HFFc6 (cell line): Measurements from ENCODE around the gene MBD3L4. TPM values are rescaled to one million over a fixed set of nuclear protein-coding genes. Genes with fewer than 3 reads are reported as not detected.

ENCODE experiments used
- DNase-seq: peaks from one replicate; pipeline ENCODE4 v3.0.0-alpha.2; 2018
- H3K27ac Mint-ChIP-seq: 2 replicates; pipeline ENCODE4 v1.8.0; 2020; ENCODE audit warnings: mild to moderate bottlenecking, mixed read lengths
- H3K27me3 Mint-ChIP-seq: 2 replicates; pipeline ENCODE4 v1.8.0; 2021; ENCODE audit warnings: mild to moderate bottlenecking, moderate library complexity, mixed read lengths; ENCODE audit not compliant: insufficient read depth
- H3K36me3 Mint-ChIP-seq: 2 replicates; pipeline ENCODE4 v1.8.0; 2021; ENCODE audit warnings: low read depth, mixed read lengths
- H3K4me1 Mint-ChIP-seq: 2 replicates; pipeline ENCODE4 v1.8.0; 2020; ENCODE audit warnings: low read depth, mixed read lengths
- H3K4me3 Mint-ChIP-seq: 2 replicates; pipeline ENCODE4 v1.8.0; 2020; ENCODE audit warnings: mild to moderate bottlenecking, moderate library complexity, mixed read lengths
- H3K9me3 Mint-ChIP-seq: 2 replicates; pipeline ENCODE4 v1.8.0; 2020; ENCODE audit warnings: mild to moderate bottlenecking, mixed read lengths
- total RNA-seq, 6 experiments: library from RNA; stranded (reverse); fragmentation: NEBNext Ultra II Directional; extraction: Animal tissue kit (Norgen Biotek cat#: 25700); gene quantifications; 2 replicates in 1 of 6; 3 replicates in 5 of 6; pipeline ENCODE4 v1.2.3, GENCODE V29; 2021
- TF ChIP-seq, protein P1 (sequence below): fragments of 200-600 bp; sonication (generic); IDR thresholded peaks from 2 replicates; pipeline ENCODE4 v1.5.0; 2021; ENCODE audit warnings: antibody characterized with exemption, mild to moderate bottlenecking

MBD3L4 gene
- total RNA-seq, 6 experiments from 2014 or later = not detected

DNA sequence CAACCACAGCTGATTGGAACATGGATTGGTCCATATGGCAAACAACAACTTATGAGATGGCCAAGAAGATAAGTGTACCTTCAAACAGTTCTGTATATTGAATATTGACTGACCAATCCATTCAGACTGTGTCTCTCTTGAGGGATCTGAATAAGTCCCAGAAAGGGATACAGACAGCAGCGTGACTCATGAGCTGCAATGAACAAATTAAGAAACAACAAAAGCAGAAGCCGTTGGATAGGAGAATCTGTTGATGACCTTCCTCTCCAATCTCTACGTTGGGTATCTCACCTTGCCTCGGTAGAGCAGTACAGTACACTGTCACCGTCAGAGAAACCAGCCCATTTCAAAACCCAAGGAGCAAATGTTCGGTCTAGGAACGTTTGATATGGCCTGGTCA, 40.0 kb downstream of the MBD3L4 start:
- Mint-ChIP-seq H3K36me3 (peaks cover 5% of the 10 kb centered on the region; the same call in 1 of the 2 replicates), H3K4me3 (no peak overlapping the region), H3K4me1 (no peaks in the 10 kb centered on the region), H3K9me3 (peaks cover 32% of the 10 kb centered on the region), H3K27ac (no peak overlapping the region), H3K27me3 (peaks cover 3% of the 10 kb centered on the region; the same call in 1 of the 2 replicates)
- DNase-seq = no peak
- TF ChIP-seq, protein P1, sequence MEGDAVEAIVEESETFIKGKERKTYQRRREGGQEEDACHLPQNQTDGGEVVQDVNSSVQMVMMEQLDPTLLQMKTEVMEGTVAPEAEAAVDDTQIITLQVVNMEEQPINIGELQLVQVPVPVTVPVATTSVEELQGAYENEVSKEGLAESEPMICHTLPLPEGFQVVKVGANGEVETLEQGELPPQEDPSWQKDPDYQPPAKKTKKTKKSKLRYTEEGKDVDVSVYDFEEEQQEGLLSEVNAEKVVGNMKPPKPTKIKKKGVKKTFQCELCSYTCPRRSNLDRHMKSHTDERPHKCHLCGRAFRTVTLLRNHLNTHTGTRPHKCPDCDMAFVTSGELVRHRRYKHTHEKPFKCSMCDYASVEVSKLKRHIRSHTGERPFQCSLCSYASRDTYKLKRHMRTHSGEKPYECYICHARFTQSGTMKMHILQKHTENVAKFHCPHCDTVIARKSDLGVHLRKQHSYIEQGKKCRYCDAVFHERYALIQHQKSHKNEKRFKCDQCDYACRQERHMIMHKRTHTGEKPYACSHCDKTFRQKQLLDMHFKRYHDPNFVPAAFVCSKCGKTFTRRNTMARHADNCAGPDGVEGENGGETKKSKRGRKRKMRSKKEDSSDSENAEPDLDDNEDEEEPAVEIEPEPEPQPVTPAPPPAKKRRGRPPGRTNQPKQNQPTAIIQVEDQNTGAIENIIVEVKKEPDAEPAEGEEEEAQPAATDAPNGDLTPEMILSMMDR = no peak

DNA sequence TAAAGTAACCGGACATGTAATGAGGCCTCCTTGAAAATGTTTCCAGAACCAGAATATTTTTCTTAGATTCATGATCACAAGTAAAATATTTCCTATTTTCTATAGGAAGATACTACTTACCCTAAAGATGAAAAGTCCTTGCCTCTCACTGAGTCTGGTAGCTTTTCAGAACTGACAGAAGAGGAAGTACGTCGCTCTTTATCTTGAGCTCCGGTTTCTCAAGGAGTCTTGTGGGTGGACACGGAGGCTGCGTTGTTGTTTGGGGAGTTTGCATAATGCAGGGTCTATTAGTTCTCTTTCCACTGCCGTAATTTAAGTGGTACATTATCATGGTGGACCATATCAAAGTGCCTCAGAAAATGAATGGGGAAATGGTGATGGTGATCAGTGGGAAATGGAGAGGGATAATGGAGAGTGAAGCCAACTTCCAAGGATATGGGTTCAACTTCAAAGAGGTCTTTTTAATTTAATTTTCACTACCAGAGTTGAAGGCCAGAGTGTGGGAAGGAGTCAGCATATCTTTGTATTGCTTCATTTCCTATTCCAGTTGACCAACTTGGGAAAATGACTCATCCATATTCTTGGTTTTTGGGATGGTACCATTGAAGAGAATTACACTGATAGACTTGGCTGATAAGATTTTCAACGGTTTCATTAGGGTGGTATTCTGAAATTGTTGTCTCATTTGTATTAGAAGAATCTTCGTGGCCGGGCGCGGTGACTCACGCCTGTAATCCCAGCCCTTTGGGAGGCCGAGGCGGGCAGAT, 42.1 kb downstream of the MBD3L4 start:
- TF ChIP-seq, protein P1 = no peak
- peaks cover 36% of the 10 kb centered on the region for H3K9me3 Mint-ChIP-seq
- H3K27ac Mint-ChIP-seq = no peak overlapping the region
- no peaks in the 10 kb centered on the region for H3K4me1 Mint-ChIP-seq
- no peak overlapping the region for H3K4me3 Mint-ChIP-seq
- peaks cover 3% of the 10 kb centered on the region; the same call in 1 of the 2 replicates for H3K27me3 Mint-ChIP-seq
- DNase-seq = no peak
- peaks cover 6% of the 10 kb centered on the region; the same call in 1 of the 2 replicates for H3K36me3 Mint-ChIP-seq

DNA sequence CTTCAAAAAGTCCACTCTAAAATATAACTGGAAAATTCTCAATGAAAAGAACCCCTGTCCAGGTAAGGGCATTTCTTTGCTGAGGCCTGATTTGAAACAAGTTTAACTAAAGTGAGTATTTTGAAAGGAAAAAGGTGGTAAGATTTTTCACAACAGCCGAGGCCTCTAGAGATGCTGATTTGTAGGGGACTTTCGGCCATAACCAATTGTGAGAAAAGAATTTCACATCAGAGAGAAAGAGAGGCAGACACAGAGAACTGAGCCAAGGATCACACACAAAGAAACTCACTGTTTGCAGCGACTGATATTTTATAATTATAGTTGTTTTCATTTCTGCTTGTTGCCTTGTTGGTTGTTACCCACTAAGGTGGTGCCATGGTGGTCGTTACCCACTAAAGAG, 43.2 kb downstream of the MBD3L4 start:
- H3K4me3 Mint-ChIP-seq = no peak overlapping the region
- H3K36me3 Mint-ChIP-seq = peaks cover 6% of the 10 kb centered on the region; the same call in 1 of the 2 replicates
- no peaks in the 10 kb centered on the region for H3K4me1 Mint-ChIP-seq
- H3K27ac Mint-ChIP-seq = no peak overlapping the region
- no peak for DNase-seq
- H3K27me3 Mint-ChIP-seq = peaks cover 3% of the 10 kb centered on the region; the same call in 1 of the 2 replicates
- peaks cover 33% of the 10 kb centered on the region for H3K9me3 Mint-ChIP-seq
- TF ChIP-seq, protein P1 = no peak

DNA sequence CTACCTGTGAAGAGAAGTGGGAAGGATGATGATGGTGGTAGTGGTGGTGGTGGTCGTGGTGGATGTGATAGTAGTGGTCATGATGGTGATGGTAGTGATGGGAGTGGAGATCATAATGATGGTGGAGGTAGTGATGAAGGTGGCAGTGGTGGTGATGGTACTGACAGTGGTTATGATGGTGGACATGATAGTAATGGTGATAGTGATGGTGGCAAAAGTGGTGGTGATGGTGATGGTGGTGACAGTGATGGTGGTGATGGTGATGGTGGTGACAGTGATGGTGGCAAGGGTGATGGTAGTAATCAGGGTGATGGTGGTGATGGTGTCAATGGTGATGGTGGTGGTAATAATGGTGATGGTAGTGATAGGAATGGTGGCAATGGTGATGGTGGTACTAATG, 44.9 kb downstream of the MBD3L4 start:
- DNase-seq = no peak
- Mint-ChIP-seq H3K4me3 (no peak overlapping the region), H3K27ac (no peak overlapping the region), H3K36me3 (peaks cover 6% of the 10 kb centered on the region; the same call in 1 of the 2 replicates), H3K9me3 (peaks cover 41% of the 10 kb centered on the region), H3K27me3 (no peaks in the 10 kb centered on the region), H3K4me1 (no peaks in the 10 kb centered on the region)
- TF ChIP-seq, protein P1 = no peak

DNA sequence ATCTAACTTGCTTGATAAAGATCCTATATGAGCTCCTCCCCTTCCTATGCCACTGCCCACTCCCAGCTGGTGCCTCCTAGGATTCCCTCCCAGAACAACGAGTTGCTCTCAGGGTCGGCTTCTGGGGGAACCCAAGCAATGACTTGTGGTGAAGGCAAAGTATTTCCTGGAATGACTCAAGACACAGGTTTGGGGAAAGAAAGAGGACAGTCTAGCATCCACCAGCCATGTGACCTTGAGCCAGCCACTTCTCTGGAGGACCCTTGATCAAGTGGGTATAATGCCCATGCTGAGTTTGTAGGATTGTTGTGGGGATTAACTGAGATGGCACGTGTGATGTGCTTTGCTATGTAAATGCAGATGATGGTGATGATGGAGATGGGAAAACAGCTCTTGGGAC, 51.7 kb downstream of the MBD3L4 start:
- H3K9me3 Mint-ChIP-seq = peaks cover 53% of the 10 kb centered on the region
- H3K4me3 Mint-ChIP-seq = no peak overlapping the region
- H3K4me1 Mint-ChIP-seq = no peaks in the 10 kb centered on the region
- no peaks in the 10 kb centered on the region for H3K27me3 Mint-ChIP-seq
- no peak overlapping the region for H3K27ac Mint-ChIP-seq
- no peak for DNase-seq
- TF ChIP-seq, protein P1 = no peak
- peaks cover 7% of the 10 kb centered on the region for H3K36me3 Mint-ChIP-seq
